Glutamatergic neuron (in vitro differentiated cells): Measurements from ENCODE around the gene UGT1A6. TPM values are rescaled to one million over a fixed set of nuclear protein-coding genes. Genes with fewer than 3 reads are reported as not detected.

Experiments
- DNase-seq: peaks from one replicate; pipeline ENCODE4 v3.0.0; 2022
- H3K27ac Mint-ChIP-seq: one replicate; pipeline ENCODE4 v1.8.0; 2020; ENCODE audit warnings: mild to moderate bottlenecking, mixed read lengths, inconsistent platforms; ENCODE audit not compliant: unreplicated experiment
- H3K27me3 Mint-ChIP-seq: one replicate; pipeline ENCODE4 v1.8.0; 2020; ENCODE audit warnings: mild to moderate bottlenecking, moderate library complexity, mixed read lengths, inconsistent platforms; ENCODE audit not compliant: unreplicated experiment
- H3K36me3 Mint-ChIP-seq: one replicate; pipeline ENCODE4 v1.8.0; 2020; ENCODE audit warnings: mild to moderate bottlenecking, mixed read lengths, inconsistent platforms; ENCODE audit not compliant: unreplicated experiment
- H3K4me1 Mint-ChIP-seq: one replicate; pipeline ENCODE4 v1.8.0; 2020; ENCODE audit warnings: mild to moderate bottlenecking, low read depth, mixed read lengths, inconsistent platforms; ENCODE audit not compliant: unreplicated experiment
- H3K4me3 Mint-ChIP-seq: one replicate; pipeline ENCODE4 v1.8.0; 2020; ENCODE audit warnings: mild to moderate bottlenecking, mixed read lengths, inconsistent platforms; ENCODE audit not compliant: unreplicated experiment
- H3K9me3 Mint-ChIP-seq: one replicate; pipeline ENCODE4 v1.8.0; 2020; ENCODE audit warnings: mild to moderate bottlenecking, moderate library complexity, mixed read lengths, inconsistent platforms; ENCODE audit not compliant: unreplicated experiment
- total RNA-seq: library from RNA; stranded (reverse); fragmentation: NEBNext Ultra II Directional; extraction: Animal tissue kit (Norgen Biotek cat#: 25700); gene quantifications from one replicate; pipeline ENCODE4 v1.2.1, GENCODE V29; 2021; ENCODE audit not compliant: unreplicated experiment
- TF ChIP-seq, protein P1 (sequence below): fragments of 200-600 bp; sonication (generic); IDR thresholded peaks from one replicate; pipeline ENCODE4 v1.5.0; 2021; ENCODE audit not compliant: partially characterized antibody, unreplicated experiment

Gene UGT1A6
- total RNA-seq, 1 donor from 2014 or later = not detected

DNA sequence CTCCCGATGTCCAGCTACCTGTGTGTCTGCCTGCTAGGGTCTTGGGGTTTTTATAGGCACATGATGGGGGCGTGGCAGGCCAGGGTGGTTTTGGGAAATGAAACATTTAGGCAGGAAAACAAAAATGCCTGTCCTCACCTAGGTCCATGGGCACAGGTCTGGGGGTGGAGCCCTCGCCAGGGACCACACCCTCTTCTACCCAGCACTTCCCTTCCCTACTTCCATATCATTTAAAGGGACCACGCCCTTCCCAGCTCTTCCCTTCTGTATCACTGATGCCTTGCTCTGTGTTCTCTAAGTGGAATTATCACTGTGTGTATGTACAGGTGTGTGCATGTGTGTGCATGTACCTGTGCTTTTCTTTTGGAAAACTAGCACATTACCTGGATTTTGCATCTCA, 73.7 kb downstream of the UGT1A6 start:
- no peaks in the 10 kb centered on the region for H3K27me3 Mint-ChIP-seq
- TF ChIP-seq, protein P1, sequence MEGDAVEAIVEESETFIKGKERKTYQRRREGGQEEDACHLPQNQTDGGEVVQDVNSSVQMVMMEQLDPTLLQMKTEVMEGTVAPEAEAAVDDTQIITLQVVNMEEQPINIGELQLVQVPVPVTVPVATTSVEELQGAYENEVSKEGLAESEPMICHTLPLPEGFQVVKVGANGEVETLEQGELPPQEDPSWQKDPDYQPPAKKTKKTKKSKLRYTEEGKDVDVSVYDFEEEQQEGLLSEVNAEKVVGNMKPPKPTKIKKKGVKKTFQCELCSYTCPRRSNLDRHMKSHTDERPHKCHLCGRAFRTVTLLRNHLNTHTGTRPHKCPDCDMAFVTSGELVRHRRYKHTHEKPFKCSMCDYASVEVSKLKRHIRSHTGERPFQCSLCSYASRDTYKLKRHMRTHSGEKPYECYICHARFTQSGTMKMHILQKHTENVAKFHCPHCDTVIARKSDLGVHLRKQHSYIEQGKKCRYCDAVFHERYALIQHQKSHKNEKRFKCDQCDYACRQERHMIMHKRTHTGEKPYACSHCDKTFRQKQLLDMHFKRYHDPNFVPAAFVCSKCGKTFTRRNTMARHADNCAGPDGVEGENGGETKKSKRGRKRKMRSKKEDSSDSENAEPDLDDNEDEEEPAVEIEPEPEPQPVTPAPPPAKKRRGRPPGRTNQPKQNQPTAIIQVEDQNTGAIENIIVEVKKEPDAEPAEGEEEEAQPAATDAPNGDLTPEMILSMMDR = no peak
- H3K4me3 Mint-ChIP-seq = no peak overlapping the region
- H3K9me3 Mint-ChIP-seq = no peaks in the 10 kb centered on the region
- no peaks in the 10 kb centered on the region for H3K4me1 Mint-ChIP-seq
- H3K27ac Mint-ChIP-seq = no peak overlapping the region
- DNase-seq = no peak
- no peaks in the 10 kb centered on the region for H3K36me3 Mint-ChIP-seq

DNA sequence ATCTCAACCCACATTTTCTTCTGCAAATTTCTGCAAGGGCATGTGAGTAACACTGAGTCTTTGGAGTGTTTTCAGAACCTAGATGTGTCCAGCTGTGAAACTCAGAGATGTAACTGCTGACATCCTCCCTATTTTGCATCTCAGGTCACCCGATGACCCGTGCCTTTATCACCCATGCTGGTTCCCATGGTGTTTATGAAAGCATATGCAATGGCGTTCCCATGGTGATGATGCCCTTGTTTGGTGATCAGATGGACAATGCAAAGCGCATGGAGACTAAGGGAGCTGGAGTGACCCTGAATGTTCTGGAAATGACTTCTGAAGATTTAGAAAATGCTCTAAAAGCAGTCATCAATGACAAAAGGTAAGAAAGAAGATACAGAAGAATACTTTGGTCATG, 75.4 kb downstream of the UGT1A6 start:
- Mint-ChIP-seq H3K27me3 (no peaks in the 10 kb centered on the region), H3K4me3 (no peak overlapping the region), H3K27ac (no peak overlapping the region), H3K9me3 (no peaks in the 10 kb centered on the region), H3K4me1 (no peaks in the 10 kb centered on the region), H3K36me3 (no peaks in the 10 kb centered on the region)
- no peak for DNase-seq
- TF ChIP-seq, protein P1 = no peak

DNA sequence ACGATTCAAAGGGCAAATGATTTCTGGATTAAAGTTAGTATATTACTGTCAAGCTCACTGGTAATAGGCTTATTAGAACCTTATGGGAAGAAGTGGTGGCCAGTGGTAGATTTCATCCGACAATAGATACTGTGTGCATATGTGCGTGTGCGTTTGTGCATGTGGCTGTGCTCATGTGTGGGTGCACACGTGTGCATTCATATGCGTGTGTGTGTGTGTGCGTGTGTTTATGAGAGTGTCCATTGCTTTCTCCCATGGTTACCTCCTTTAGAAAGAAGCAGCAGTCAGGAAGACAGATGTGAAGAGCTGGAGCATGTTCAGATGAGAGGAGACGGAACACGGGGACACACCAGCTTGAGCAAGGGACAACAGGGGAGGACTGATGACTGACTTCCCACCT, 76.6 kb downstream of the UGT1A6 start:
- Mint-ChIP-seq H3K27me3 (no peaks in the 10 kb centered on the region), H3K9me3 (no peaks in the 10 kb centered on the region), H3K4me3 (no peak overlapping the region), H3K36me3 (no peaks in the 10 kb centered on the region), H3K4me1 (no peaks in the 10 kb centered on the region), H3K27ac (no peak overlapping the region)
- TF ChIP-seq, protein P1 = no peak
- no peak for DNase-seq

DNA sequence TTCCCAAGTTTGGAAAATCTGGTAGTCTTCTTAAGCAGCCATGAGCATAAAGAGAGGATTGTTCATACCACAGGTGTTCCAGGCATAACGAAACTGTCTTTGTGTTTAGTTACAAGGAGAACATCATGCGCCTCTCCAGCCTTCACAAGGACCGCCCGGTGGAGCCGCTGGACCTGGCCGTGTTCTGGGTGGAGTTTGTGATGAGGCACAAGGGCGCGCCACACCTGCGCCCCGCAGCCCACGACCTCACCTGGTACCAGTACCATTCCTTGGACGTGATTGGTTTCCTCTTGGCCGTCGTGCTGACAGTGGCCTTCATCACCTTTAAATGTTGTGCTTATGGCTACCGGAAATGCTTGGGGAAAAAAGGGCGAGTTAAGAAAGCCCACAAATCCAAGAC, 79.5 kb downstream of the UGT1A6 start:
- DNase-seq = no peak
- Mint-ChIP-seq H3K27ac (no peak overlapping the region), H3K36me3 (peaks cover 12% of the 10 kb centered on the region), H3K4me1 (no peaks in the 10 kb centered on the region), H3K27me3 (no peaks in the 10 kb centered on the region), H3K4me3 (no peak overlapping the region), H3K9me3 (no peaks in the 10 kb centered on the region)
- TF ChIP-seq, protein P1 = no peak

DNA sequence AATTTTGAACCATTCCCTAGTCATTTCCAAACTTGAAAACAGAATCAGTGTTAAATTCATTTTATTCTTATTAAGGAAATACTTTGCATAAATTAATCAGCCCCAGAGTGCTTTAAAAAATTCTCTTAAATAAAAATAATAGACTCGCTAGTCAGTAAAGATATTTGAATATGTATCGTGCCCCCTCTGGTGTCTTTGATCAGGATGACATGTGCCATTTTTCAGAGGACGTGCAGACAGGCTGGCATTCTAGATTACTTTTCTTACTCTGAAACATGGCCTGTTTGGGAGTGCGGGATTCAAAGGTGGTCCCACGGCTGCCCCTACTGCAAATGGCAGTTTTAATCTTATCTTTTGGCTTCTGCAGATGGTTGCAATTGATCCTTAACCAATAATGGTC, 79.9 kb downstream of the UGT1A6 start:
- Mint-ChIP-seq H3K27me3 (no peaks in the 10 kb centered on the region), H3K9me3 (no peaks in the 10 kb centered on the region), H3K27ac (no peak overlapping the region), H3K4me3 (no peak overlapping the region), H3K36me3 (peaks cover 12% of the 10 kb centered on the region), H3K4me1 (no peaks in the 10 kb centered on the region)
- TF ChIP-seq, protein P1 = no peak
- no peak for DNase-seq
